GM06990 (cell line): ENCODE measurements around the gene TPRKB.

Experiments
- DNase-seq: peaks from one replicate; pipeline ENCODE4 v3.0.0-alpha.2; 2011; ENCODE audit not compliant: insufficient read length; ENCODE audit errors: extremely low read depth
- H3K27me3 ChIP-seq: replicated peaks from 2 replicates; pipeline ENCODE4 v1.6.0; 2011; ENCODE audit warnings: low read length; ENCODE audit not compliant: control insufficient read depth, insufficient read depth
- H3K36me3 ChIP-seq: 2 replicates; pipeline ENCODE4 v1.5.1; 2011; ENCODE audit warnings: low read length; ENCODE audit not compliant: control insufficient read depth, insufficient read depth
- H3K4me3 ChIP-seq: replicated peaks from 2 replicates; pipeline ENCODE4 v1.5.1; 2011; ENCODE audit warnings: low read depth, mild to moderate bottlenecking, control low read depth, low read length
- CTCF ChIP-seq: IDR thresholded peaks from 2 replicates; pipeline ENCODE4 v1.5.1; 2011; ENCODE audit warnings: low read length, control low read depth, mild to moderate bottlenecking, inconsistent platforms; ENCODE audit not compliant: insufficient read depth, poor library complexity, severe bottlenecking

TPRKB gene

GRCh38 chr2:73717251-73717606 lies 19.9 kb downstream of the TPRKB start:
- TF ChIP-seq CTCF = no peak
- DNase-seq = no peak
- Histone ChIP-seq H3K4me3 (no peak overlapping the region), H3K36me3 (no peaks in the 10 kb centered on the region), H3K27me3 (no peaks in the 10 kb centered on the region)

GRCh38 chr2:73716543-73717250 lies 20.4 kb downstream of the TPRKB start:
- H3K36me3 ChIP-seq = no peaks in the 10 kb centered on the region
- no peaks in the 10 kb centered on the region for H3K27me3 ChIP-seq
- no peak for DNase-seq
- no peak for TF ChIP-seq CTCF
- H3K4me3 ChIP-seq = no peak overlapping the region

GRCh38 chr2:73714091-73714490 lies 23.1 kb downstream of the TPRKB start:
- H3K27me3 ChIP-seq = no peaks in the 10 kb centered on the region
- H3K4me3 ChIP-seq = no peak overlapping the region
- DNase-seq = no peak
- no peaks in the 10 kb centered on the region for H3K36me3 ChIP-seq
- TF ChIP-seq CTCF = no peak

- no peak for TF ChIP-seq CTCF
- no peak overlapping the region for H3K4me3 ChIP-seq
- no peak for DNase-seq
- H3K36me3 ChIP-seq = no peaks in the 10 kb centered on the region
- H3K27me3 ChIP-seq = no peaks in the 10 kb centered on the region
Measured at GRCh38 chr2:73708527-73708926, 28.6 kb downstream of the TPRKB start.

GRCh38 chr2:73707636-73708035 lies 29.5 kb downstream of the TPRKB start:
- no peak for DNase-seq
- H3K36me3 ChIP-seq = no peaks in the 10 kb centered on the region
- H3K4me3 ChIP-seq = no peak overlapping the region
- H3K27me3 ChIP-seq = no peaks in the 10 kb centered on the region
- TF ChIP-seq CTCF = no peak

GRCh38 chr2:73707058-73707457 lies 30.1 kb downstream of the TPRKB start:
- DNase-seq = no peak
- H3K36me3 ChIP-seq = no peaks in the 10 kb centered on the region
- no peak overlapping the region for H3K4me3 ChIP-seq
- no peak for TF ChIP-seq CTCF
- no peaks in the 10 kb centered on the region for H3K27me3 ChIP-seq
